Measurements from ENCODE around the gene SPDYE5.

SPDYE5 gene

DNA sequence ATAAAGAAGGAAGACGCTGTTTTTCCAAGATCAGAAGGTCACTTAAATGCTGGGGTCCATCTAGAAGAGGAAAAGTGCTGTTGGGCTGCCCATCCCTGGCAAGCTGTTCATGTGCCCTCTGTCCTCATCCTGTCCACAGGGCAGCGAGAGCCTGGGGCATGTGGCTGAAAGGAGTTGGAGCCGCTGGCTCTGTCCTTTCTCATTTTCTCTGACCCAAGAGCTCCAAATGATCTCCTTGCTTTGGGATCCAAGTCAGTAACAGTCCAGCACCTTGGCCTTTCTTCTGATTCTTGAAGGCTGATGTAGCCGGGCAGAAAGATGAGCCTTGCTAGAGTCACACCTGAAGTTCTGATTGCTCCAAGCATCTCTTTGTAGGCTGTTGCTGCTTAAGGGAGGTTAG is 44.4 kb downstream of the SPDYE5 start:
- intact Hi-C loops (cut with DNase I): no loop called here
- DNase-seq: peak in 1 of 10 donors; percentile 9

DNA sequence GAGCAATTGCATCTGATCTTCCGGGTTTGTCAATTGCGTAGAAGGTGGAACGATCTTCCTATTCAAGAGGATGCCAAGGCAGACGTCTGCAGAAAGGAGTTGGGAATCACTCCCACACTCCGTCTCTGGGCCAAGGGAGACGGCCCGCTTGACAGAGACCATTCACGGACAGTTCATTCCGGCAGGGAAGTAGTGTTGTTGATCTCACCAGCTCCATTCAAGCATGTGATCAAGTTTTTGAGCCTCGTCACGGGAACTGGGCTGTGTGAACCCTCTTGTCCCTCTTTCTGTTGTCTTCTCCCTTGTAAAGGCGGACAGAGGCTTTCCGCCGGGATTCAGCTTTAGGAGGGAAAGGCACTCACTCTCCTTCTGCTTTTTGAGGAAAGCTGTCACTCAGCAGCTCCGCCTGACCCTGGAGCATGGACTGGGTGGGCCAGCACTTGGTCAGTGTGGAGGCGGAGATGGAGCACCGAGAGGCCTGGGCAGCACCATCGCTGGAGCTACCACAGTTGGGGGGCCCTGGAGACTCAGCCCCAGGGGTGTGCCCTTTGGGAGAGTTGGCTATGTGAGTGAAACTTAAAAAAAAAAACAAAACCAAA is 44.9 kb downstream of the SPDYE5 start:
- peak in 1 of 10 donors; percentile 69 for DNase-seq
- intact Hi-C loops (cut with DNase I): no loop called here

DNA sequence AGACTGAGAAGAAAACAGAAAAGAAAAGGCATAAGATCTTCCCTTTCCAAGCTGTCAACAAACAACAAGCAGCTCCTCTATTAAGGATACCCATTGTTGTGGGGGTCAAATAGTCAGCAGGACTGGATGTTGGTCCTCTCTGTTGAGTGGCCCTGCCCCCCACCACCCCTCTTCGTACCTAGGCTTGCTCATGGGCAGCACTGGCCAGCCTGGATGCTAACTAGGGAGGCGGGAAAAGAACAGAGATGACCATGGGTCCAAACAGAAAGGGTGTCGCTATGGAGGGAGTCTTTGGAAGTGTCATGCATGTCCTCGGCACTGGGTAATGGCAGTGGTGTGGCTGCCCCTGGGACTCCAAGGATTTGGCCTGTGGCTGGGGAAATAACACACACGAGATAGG is 45.6 kb downstream of the SPDYE5 start:
- intact Hi-C loops (cut with DNase I): no loop called here
- peak in 1 of 10 donors; percentile 12 for DNase-seq

DNA sequence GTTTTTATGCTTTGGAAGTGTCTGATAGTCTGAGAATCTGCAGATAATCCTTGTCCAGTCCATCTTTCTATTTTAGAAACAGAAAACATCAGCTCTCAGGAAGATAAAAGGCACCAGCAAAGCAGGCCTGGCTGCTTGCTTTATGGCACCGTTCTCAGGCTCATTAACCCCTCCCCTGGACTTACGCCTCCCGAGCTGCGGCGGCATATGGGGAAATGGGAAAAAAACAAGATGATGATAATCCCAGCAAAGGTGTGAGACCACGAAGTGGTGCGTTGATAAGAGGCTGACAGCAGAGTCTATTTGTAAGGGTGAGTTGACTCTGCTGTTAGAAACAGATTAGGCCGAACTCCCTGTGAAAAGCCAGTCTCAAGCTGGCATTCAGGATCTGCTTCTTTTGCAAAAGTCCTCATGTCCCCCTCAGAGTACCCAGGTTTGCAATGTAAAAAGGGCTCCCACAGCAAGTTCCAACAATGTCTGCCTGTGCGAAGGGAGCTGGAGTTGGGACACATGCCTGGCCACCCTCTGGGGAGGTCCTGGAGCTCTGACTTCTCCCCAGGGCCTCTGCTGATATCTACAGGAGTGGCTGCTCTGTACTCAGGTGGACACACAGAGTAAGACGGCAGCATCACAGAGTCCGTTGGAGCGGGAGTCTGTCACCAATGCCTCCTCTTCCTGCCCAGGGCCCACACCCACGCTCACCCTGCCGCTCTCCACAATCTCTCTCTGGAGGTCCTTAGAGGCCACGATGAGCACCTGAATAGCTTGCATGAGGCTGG is 54.3 kb downstream of the SPDYE5 start:
- peak in 3 of 10 donors; percentile 11 to 24 (median 18) for DNase-seq
- intact Hi-C loops (cut with DNase I): no loop called here
